Transverse colon (tissue), 4 donors: ENCODE data around the gene SAP30BP. TPM values are rescaled to one million over a fixed set of nuclear protein-coding genes. Genes with fewer than 3 reads are reported as not detected.

Experiments
- DNase-seq: peaks from one replicate; pipeline ENCODE4 v3.0.0-alpha.2; 2019
- H3K27ac ChIP-seq, 4 donors: fragments of 200-600 bp; sonication (generic); 2 replicates each; pipeline ENCODE4 v1.5.1; 2016 to 2018; ENCODE audit warnings: inconsistent platforms in 4 of 4
- H3K27me3 ChIP-seq: fragments of 200-600 bp; sonication (generic); 2 replicates; pipeline ENCODE4 v1.5.1; 2017; ENCODE audit warnings: inconsistent platforms
- H3K36me3 ChIP-seq, 4 donors: fragments of 200-600 bp; sonication (generic); 2 replicates each; pipeline ENCODE4 v1.5.1; 2017 to 2019; ENCODE audit warnings: inconsistent platforms in 4 of 4
- H3K4me1 ChIP-seq, 4 donors: fragments of 200-600 bp; sonication (generic); 2 replicates each; pipeline ENCODE4 v1.5.1; 2017 to 2020; ENCODE audit warnings: inconsistent platforms in 4 of 4
- H3K4me3 ChIP-seq, 4 donors: fragments of 200-600 bp; sonication (generic); 1 replicate in 1 of 4; 2 replicates in 3 of 4; pipeline versions ENCODE4 v1.5.1 to v1.6.1; 2017 to 2019; ENCODE audit warnings: inconsistent platforms in 4 of 4
- H3K9me3 ChIP-seq, 2 donors: fragments of 200-600 bp; sonication (generic); 2 replicates each; pipeline ENCODE4 v1.5.1; 2017 to 2019; ENCODE audit warnings: inconsistent platforms in 2 of 2
- CTCF ChIP-seq, 5 experiments: fragments of 200-600 bp in 3 of 5; fragments of 450-650 bp in 2 of 5; sonication (generic) in 3 of 5; IDR thresholded peaks; 1 replicate in 2 of 5; 2 replicates in 3 of 5; pipeline ENCODE4 v1.5.1; 2016 to 2017; ENCODE audit warnings: antibody characterized with exemption in 5 of 5, inconsistent platforms in 3 of 5, mild to moderate bottlenecking in 2 of 5, moderate library complexity in 1 of 5
- EP300 ChIP-seq: sonication (generic); formaldehyde crosslinking; IDR thresholded peaks from one replicate; pipeline ENCODE4 v1.6.1; 2017; ENCODE audit warnings: antibody characterized with exemption, low read depth
- POLR2A ChIP-seq: fragments of 450-650 bp; IDR thresholded peaks from one replicate; pipeline ENCODE4 v1.6.1; 2016; ENCODE audit warnings: antibody characterized with exemption, mild to moderate bottlenecking, moderate library complexity
- POLR2AphosphoS5 ChIP-seq, 3 donors: sonication (generic); formaldehyde crosslinking; IDR thresholded peaks; one replicate each; pipeline ENCODE4 v1.6.1; 2016; ENCODE audit warnings: antibody characterized with exemption in 3 of 3
- WGBS, 2 donors: methylation state at CpG; one replicate each; pipeline ENCODE4 v1.1.5; 2018; ENCODE audit warnings: low coverage in 1 of 2; 5-methylcytosine and 5-hydroxymethylcytosine counted together
- in situ Hi-C, 4 donors: fragments of 200-750 bp; cut with MboI; loops; one replicate each; pipeline versions ENCODE4 v1.15.0 to v1.15.1; 2017; ENCODE audit warnings: low sequenced_read_pairs in 3 of 4, low pct_ligation_motif_present in 1 of 4, low pct_unique_long_range_greater_than_20kb in 1 of 4
- intact Hi-C: fragments of 100-400 bp; cut with DNase I; formaldehyde crosslinking; loops from one replicate; pipeline ENCODE4 v1.15.1; 2023; ENCODE audit warnings: low total_unique reads
- total RNA-seq, 4 donors: library from RNA; depleted of rRNA; stranded (reverse); fragments of >200 nt; gene quantifications; one replicate each; pipeline ENCODE4 v1.1.0, GENCODE V29; 2016

SAP30BP gene
- total RNA-seq: 10 to 100 TPM; 49.0 to 83.8 (median 71.4) TPM

GRCh38 chr17:75666959-75667790 is at the start of gene SAP30BP, which contains the start of gene RECQL5:
Gene SAP30BP (plus strand): TSS chr17:75667338. CDS start chr17:75667373, 35 bp downstream.
Gene RECQL5 (minus strand): TSS chr17:75667154. CDS start chr17:75666557, 597 bp downstream.
- no peaks in the 10 kb centered on the region for H3K9me3 ChIP-seq
- peak within 1 kb of the TSS; percentile 80 to 94 (median 90) for H3K27ac ChIP-seq
- H3K4me1 ChIP-seq: peaks cover 15 to 23% (median 20%) of the 10 kb centered on the region in 4 donors
- peaks cover 0 to 37% (median 9%) of the 10 kb centered on the region in 4 donors for H3K36me3 ChIP-seq
- H3K4me3 ChIP-seq: peak within 1 kb of the TSS; percentile 62 to 98 (median 90)
- in situ Hi-C loops: no loop called here
- WGBS, 2 donors: 0% methylated on average over 8 to 54 of the region's 55 CpGs
- DNase-seq: peak; percentile 98
- no peaks in the 10 kb centered on the region for H3K27me3 ChIP-seq
- TF ChIP-seq EP300 (no peak), POLR2AphosphoS5 (IDR thresholded peaks at IDR 0.05) (peak; percentile 87 to 94 (median 92)), POLR2A (peak; percentile 92)
- intact Hi-C loops: no loop called here

GRCh38 chr17:75617675-75618074 is 49.5 kb upstream of the SAP30BP start:
- DNase-seq: no peak
- intact Hi-C loops (loop anchor here (10.0 kb wide), 1 partner anchor 677 kb away; no protein-coding TSS in a partner anchor), in situ Hi-C loops (no loop called here)
- 82% methylated on average over 11 of the region's 11 CpGs; no CpG with 5 or more reads in 1 of the 2 donors for WGBS, 2 donors
- Histone ChIP-seq H3K36me3 (peaks cover 0 to 6% (median 0%) of the 10 kb centered on the region in 4 donors), H3K9me3 (no peaks in the 10 kb centered on the region), H3K4me3 (no peak overlapping the region), H3K27me3 (no peaks in the 10 kb centered on the region), H3K4me1 (peaks cover 6 to 35% (median 21%) of the 10 kb centered on the region in 4 donors), H3K27ac (peak overlapping the region; percentile 69 to 80 (median 72))
- no peak for TF ChIP-seq EP300

- intact Hi-C loops: loop anchor here (10.0 kb wide), 1 partner anchor 675 kb away; no protein-coding TSS in a partner anchor
Observed at GRCh38 chr17:75619506-75620431, 47.4 kb upstream of the SAP30BP start.

GRCh38 chr17:75621489-75621888 is 45.6 kb upstream of the SAP30BP start:
- WGBS, 2 donors: 91% methylated on average over 4 of the region's 4 CpGs; no CpG with 5 or more reads in 1 of the 2 donors
- Histone ChIP-seq H3K27me3 (no peaks in the 10 kb centered on the region), H3K27ac (no peak overlapping the region), H3K9me3 (no peaks in the 10 kb centered on the region), H3K4me3 (no peak overlapping the region), H3K4me1 (peaks cover 6 to 12% (median 9%) of the 10 kb centered on the region in 4 donors), H3K36me3 (peaks cover 0 to 3% (median under 1%) of the 10 kb centered on the region in 4 donors)
- DNase-seq: no peak
- TF ChIP-seq POLR2AphosphoS5 (IDR thresholded peaks at IDR 0.05): no peak
- no peak for TF ChIP-seq EP300
- in situ Hi-C loops: no loop called here
- intact Hi-C loops: no loop called here

More at GRCh38 chr17:75619506-75620431, 47.4 kb upstream of the SAP30BP start:
- Histone ChIP-seq H3K4me1 (peaks cover 6 to 19% (median 10%) of the 10 kb centered on the region in 4 donors), H3K9me3 (no peaks in the 10 kb centered on the region), H3K36me3 (no peaks in the 10 kb centered on the region), H3K27ac (no peak overlapping the region), H3K4me3 (no peak overlapping the region), H3K27me3 (no peaks in the 10 kb centered on the region)
- WGBS, 2 donors: 83% methylated on average over 34 of the region's 36 CpGs; no CpG with 5 or more reads in 1 of the 2 donors
- TF ChIP-seq POLR2AphosphoS5 (IDR thresholded peaks at IDR 0.05): no peak
- peak in 4 of 5 experiments; percentile 22 to 40 (median 26) for TF ChIP-seq CTCF (IDR thresholded peaks at IDR 0.05)
- DNase-seq: no peak
- in situ Hi-C loops: no loop called here

- no peak overlapping the region for H3K27ac ChIP-seq
Observed at GRCh38 chr17:75622076-75622475, 45.1 kb upstream of the SAP30BP start.

More at GRCh38 chr17:75622076-75622475, 45.1 kb upstream of the SAP30BP start:
- WGBS, 2 donors: 85% methylated on average over 8 of the region's 8 CpGs; no CpG with 5 or more reads in 1 of the 2 donors
- H3K36me3 ChIP-seq: peaks cover 0 to 5% (median 2%) of the 10 kb centered on the region in 4 donors
- no peaks in the 10 kb centered on the region for H3K9me3 ChIP-seq
- H3K4me3 ChIP-seq: no peak overlapping the region
- in situ Hi-C loops (no loop called here), intact Hi-C loops (no loop called here)
- peaks cover under 1 to 6% (median 5%) of the 10 kb centered on the region in 4 donors for H3K4me1 ChIP-seq
- TF ChIP-seq EP300: no peak
- no peak for TF ChIP-seq CTCF (IDR thresholded peaks at IDR 0.05)
- TF ChIP-seq POLR2A: no peak
- no peak for TF ChIP-seq POLR2AphosphoS5 (IDR thresholded peaks at IDR 0.05)
- H3K27me3 ChIP-seq: no peaks in the 10 kb centered on the region
- no peak for DNase-seq
